Measurements from ENCODE around the gene CREBBP. TPM values are rescaled to one million over a fixed set of nuclear protein-coding genes. Genes with fewer than 3 reads are reported as not detected.

Gene CREBBP
- total and polyA plus RNA-seq, 9 of the 15 experiments (the other 6 are each of a cell fraction or from before 2014, with no cell fraction given) = 0.70 to 24.8 (median 5.6) TPM

DNA sequence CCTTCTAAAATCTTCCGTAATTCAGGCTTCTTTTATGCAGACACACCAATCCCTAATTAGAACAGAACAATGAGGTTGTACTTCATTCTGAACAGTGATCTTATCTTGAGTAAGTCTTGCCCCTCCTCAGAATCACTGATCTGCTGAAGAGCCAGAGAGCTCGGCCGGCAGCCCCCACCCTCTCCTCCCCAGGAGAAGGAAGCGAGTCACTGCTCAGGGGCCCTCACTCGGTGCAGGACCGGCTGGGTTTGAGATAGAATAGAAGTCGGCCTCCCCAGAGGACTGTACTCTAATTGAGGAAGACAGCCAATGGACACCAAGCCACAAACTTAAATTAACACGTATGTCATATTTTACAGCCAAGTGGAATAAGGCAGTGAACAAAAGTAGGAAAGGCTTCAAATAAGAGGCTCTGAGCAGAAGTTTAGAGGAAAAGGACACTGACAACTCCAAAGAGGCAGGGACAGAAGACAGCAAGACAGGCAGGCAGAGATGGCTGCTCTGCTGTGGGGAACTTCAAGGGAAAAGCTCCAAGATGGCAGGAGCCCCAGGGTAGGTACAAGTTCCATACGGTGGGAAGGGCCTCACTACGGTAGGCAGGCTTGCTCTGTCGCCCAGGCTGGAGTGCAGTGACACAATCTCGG is 18.6 kb downstream of the CREBBP start (continued):
- TF ChIP-seq ZNF239 (CRISPR knock-in tag; IDR thresholded peaks at IDR 0.05) (no peak), SREBF1 (IDR thresholded peaks at IDR 0.05; ENCODE audit: borderline replicate concordance, low read depth, low read length) (no peak), ETS2 (tag; IDR thresholded peaks at IDR 0.05; ENCODE audit: borderline replicate concordance, poor library complexity, severe bottlenecking) (no peak), PHF21A (IDR thresholded peaks at IDR 0.05; ENCODE audit: borderline replicate concordance, low read depth) (no peak), HNRNPL (IDR thresholded peaks at IDR 0.05; ENCODE audit: low read depth, low read length) (no peak), DPF2 (IDR thresholded peaks at IDR 0.05) (peak; percentile 43; the same call in 1 of the 2 replicates), NFXL1 (CRISPR knock-in tag; IDR thresholded peaks at IDR 0.05) (no peak), ATF7 (IDR thresholded peaks at IDR 0.05) (0 out of 2 replicates have a peak, but pooled peaks have one; percentile 17), HMG20B (CRISPR knock-in tag; IDR thresholded peaks at IDR 0.05) (no peak), GTF2A2 (tag; IDR thresholded peaks at IDR 0.05) (no peak), JUNB (CRISPR knock-in tag; conservative IDR thresholded peaks at IDR 0.05) (no peak), RNF2 (IDR thresholded peaks at IDR 0.05) (no peak), SPI1 (IDR thresholded peaks at IDR 0.05; ENCODE audit: borderline replicate concordance, low read depth, low read length) (no peak), ADNP (tag; IDR thresholded peaks at IDR 0.05) (no peak), PURB (CRISPR knock-in tag; IDR thresholded peaks at IDR 0.05; ENCODE audit: low read depth) (no peak), SLC30A9 (CRISPR knock-in tag; IDR thresholded peaks at IDR 0.05) (no peak), FOXA1 (IDR thresholded peaks at IDR 0.05; ENCODE audit: borderline replicate concordance) (no peak), NR2C1 (IDR thresholded peaks at IDR 0.05) (no peak), NR2C1 (tag; IDR thresholded peaks at IDR 0.05) (no peak), ARID1B (IDR thresholded peaks at IDR 0.05) (peak; percentile 19; the same call in 1 of the 2 replicates), TAF9B (IDR thresholded peaks at IDR 0.05; ENCODE audit: partially characterized antibody) (no peak), GABPB1 (CRISPR knock-in tag; IDR thresholded peaks at IDR 0.05) (no peak), SRSF1 (IDR thresholded peaks at IDR 0.05; ENCODE audit: low read depth, low read length) (no peak)
- TF ChIP-seq, protein P1, sequence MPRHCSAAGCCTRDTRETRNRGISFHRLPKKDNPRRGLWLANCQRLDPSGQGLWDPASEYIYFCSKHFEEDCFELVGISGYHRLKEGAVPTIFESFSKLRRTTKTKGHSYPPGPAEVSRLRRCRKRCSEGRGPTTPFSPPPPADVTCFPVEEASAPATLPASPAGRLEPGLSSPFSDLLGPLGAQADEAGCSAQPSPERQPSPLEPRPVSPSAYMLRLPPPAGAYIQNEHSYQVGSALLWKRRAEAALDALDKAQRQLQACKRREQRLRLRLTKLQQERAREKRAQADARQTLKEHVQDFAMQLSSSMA (CRISPR knock-in tag; IDR thresholded peaks at IDR 0.05) = no peak
- TF ChIP-seq, protein P2, sequence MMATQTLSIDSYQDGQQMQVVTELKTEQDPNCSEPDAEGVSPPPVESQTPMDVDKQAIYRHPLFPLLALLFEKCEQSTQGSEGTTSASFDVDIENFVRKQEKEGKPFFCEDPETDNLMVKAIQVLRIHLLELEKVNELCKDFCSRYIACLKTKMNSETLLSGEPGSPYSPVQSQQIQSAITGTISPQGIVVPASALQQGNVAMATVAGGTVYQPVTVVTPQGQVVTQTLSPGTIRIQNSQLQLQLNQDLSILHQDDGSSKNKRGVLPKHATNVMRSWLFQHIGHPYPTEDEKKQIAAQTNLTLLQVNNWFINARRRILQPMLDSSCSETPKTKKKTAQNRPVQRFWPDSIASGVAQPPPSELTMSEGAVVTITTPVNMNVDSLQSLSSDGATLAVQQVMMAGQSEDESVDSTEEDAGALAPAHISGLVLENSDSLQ (IDR thresholded peaks at IDR 0.05) = 0 out of 2 replicates have a peak, but pooled peaks have one; percentile 18
- TF ChIP-seq, protein P3, sequence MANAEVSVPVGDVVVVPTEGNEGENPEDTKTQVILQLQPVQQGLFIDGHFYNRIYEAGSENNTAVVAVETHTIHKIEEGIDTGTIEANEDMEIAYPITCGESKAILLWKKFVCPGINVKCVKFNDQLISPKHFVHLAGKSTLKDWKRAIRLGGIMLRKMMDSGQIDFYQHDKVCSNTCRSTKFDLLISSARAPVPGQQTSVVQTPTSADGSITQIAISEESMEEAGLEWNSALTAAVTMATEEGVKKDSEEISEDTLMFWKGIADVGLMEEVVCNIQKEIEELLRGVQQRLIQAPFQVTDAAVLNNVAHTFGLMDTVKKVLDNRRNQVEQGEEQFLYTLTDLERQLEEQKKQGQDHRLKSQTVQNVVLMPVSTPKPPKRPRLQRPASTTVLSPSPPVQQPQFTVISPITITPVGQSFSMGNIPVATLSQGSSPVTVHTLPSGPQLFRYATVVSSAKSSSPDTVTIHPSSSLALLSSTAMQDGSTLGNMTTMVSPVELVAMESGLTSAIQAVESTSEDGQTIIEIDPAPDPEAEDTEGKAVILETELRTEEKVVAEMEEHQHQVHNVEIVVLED (CRISPR knock-in tag; IDR thresholded peaks at IDR 0.05) = no peak
- TF ChIP-seq, protein P4, sequence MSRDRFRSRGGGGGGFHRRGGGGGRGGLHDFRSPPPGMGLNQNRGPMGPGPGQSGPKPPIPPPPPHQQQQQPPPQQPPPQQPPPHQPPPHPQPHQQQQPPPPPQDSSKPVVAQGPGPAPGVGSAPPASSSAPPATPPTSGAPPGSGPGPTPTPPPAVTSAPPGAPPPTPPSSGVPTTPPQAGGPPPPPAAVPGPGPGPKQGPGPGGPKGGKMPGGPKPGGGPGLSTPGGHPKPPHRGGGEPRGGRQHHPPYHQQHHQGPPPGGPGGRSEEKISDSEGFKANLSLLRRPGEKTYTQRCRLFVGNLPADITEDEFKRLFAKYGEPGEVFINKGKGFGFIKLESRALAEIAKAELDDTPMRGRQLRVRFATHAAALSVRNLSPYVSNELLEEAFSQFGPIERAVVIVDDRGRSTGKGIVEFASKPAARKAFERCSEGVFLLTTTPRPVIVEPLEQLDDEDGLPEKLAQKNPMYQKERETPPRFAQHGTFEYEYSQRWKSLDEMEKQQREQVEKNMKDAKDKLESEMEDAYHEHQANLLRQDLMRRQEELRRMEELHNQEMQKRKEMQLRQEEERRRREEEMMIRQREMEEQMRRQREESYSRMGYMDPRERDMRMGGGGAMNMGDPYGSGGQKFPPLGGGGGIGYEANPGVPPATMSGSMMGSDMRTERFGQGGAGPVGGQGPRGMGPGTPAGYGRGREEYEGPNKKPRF (IDR thresholded peaks at IDR 0.05; ENCODE audit: low read depth, low read length) = no peak

All from K562 (cell line).